Stimulated activated CD4-positive, alpha-beta T cell treated with anti-CD3 and anti-CD28 coated beads, Interleukin-12 subunit alpha, Interleukin-12 subunit beta, amount 100 ng/mL, for 24 hours (primary cell): ENCODE measurements around the gene PPIC.
"Not testable (repeated sequence)": the region's sequence is repeated elsewhere in the genome, so short reads cannot be mapped to it uniquely, and the experiment has no call there.

Experiments used
- DNase-seq, 2 experiments: peaks; one replicate each; pipeline ENCODE4 v3.0.0-alpha.2; 2020; ENCODE audit warnings: low read depth in 2 of 2

PPIC gene

GRCh38 chr5:123007754-123008153, 28.8 kb downstream of the PPIC start:
- DNase-seq = no peak

- no peak for DNase-seq
Observed at GRCh38 chr5:123007182-123007581, 29.3 kb downstream of the PPIC start.

GRCh38 chr5:123001808-123002207, 34.7 kb downstream of the PPIC start:
- no peak for DNase-seq

GRCh38 chr5:123000731-123001130, 35.8 kb downstream of the PPIC start:
- no peak for DNase-seq

- no peak for DNase-seq
Observed at GRCh38 chr5:122999947-123000563, 36.5 kb downstream of the PPIC start.

GRCh38 chr5:122997294-122997693, 39.2 kb downstream of the PPIC start:
- no peak for DNase-seq

GRCh38 chr5:122996091-122996490, 40.4 kb downstream of the PPIC start:
- no peak for DNase-seq

GRCh38 chr5:122985954-122986721, 50.4 kb downstream of the PPIC start:
- DNase-seq = no peak

- no peak for DNase-seq
Observed at GRCh38 chr5:122985006-122985700, 51.4 kb downstream of the PPIC start.

- DNase-seq = no peak
Observed at GRCh38 chr5:122984425-122984824, 52.1 kb downstream of the PPIC start.

- no peak for DNase-seq
Observed at GRCh38 chr5:122982376-122982775, 54.1 kb downstream of the PPIC start.

- no peak for DNase-seq
Observed at GRCh38 chr5:122981846-122982245, 54.7 kb downstream of the PPIC start.

- DNase-seq = no peak
Observed at GRCh38 chr5:122978644-122979297, 57.8 kb downstream of the PPIC start.

- DNase-seq = no peak
Observed at GRCh38 chr5:122978068-122978467, 58.5 kb downstream of the PPIC start.

GRCh38 chr5:122977319-122977718, 59.2 kb downstream of the PPIC start:
- no peak for DNase-seq

- not testable (repeated sequence) for DNase-seq
Observed at GRCh38 chr5:122974251-122974650, 62.3 kb downstream of the PPIC start.

- not testable (repeated sequence) for DNase-seq
Observed at GRCh38 chr5:122973759-122974158, 62.8 kb downstream of the PPIC start.
